T-helper 2 cell treated with Interferon-gamma antibody and Interleukin-4, amounts not matched to agents 5 μg/mL and 100 μg/mL, for 36 hours (primary cell): Measurements from ENCODE around the gene UGT1A5.

Experiments
- DNase-seq: peaks from one replicate; pipeline ENCODE4 v3.0.0; 2021; ENCODE audit warnings: low spot score
- H3K27ac Mint-ChIP-seq: one replicate; pipeline ENCODE4 v1.8.0; 2021; ENCODE audit warnings: mild to moderate bottlenecking, mixed read lengths
- H3K27me3 Mint-ChIP-seq: one replicate; pipeline ENCODE4 v1.8.0; 2021; ENCODE audit warnings: low read depth, mixed read lengths
- H3K36me3 Mint-ChIP-seq: one replicate; pipeline ENCODE4 v1.8.0; 2021; ENCODE audit warnings: low read depth, mixed read lengths
- H3K4me1 Mint-ChIP-seq: one replicate; pipeline ENCODE4 v1.8.0; 2021; ENCODE audit warnings: low read depth, mixed read lengths
- H3K4me3 Mint-ChIP-seq: one replicate; pipeline ENCODE4 v1.8.0; 2022; ENCODE audit warnings: mild to moderate bottlenecking, moderate library complexity, mixed read lengths
- H3K9me3 Mint-ChIP-seq: one replicate; pipeline ENCODE4 v1.8.0; 2021; ENCODE audit warnings: mixed read lengths

The UGT1A5 gene

GRCh38 chr2:233712611-233713261 lies at the start of gene UGT1A5:
Gene UGT1A5, plus strand, starts transcription at chr2:233712907. Its CDS starts 85 bp downstream, at chr2:233712992.
- DNase-seq: no peak
- Mint-ChIP-seq H3K27me3 (peaks cover 21% of the 10 kb centered on the region), H3K4me1 (peaks cover 10% of the 10 kb centered on the region), H3K9me3 (no peaks in the 10 kb centered on the region), H3K4me3 (no peak within 1 kb of the TSS), H3K27ac (no peak within 1 kb of the TSS), H3K36me3 (no peaks in the 10 kb centered on the region)

- DNase-seq: no peak
- H3K4me3 Mint-ChIP-seq: no peak overlapping the region
- no peaks in the 10 kb centered on the region for H3K4me1 Mint-ChIP-seq
- no peaks in the 10 kb centered on the region for H3K36me3 Mint-ChIP-seq
- H3K27me3 Mint-ChIP-seq: peaks cover 24% of the 10 kb centered on the region
- no peaks in the 10 kb centered on the region for H3K9me3 Mint-ChIP-seq
- H3K27ac Mint-ChIP-seq: no peak overlapping the region
Observed at GRCh38 chr2:233663911-233664310, 48.8 kb upstream of the UGT1A5 start.

- DNase-seq: no peak
- Mint-ChIP-seq H3K9me3 (no peaks in the 10 kb centered on the region), H3K4me3 (no peak overlapping the region), H3K36me3 (no peaks in the 10 kb centered on the region), H3K4me1 (no peaks in the 10 kb centered on the region), H3K27ac (no peak overlapping the region), H3K27me3 (peaks cover 6% of the 10 kb centered on the region)
Observed at GRCh38 chr2:233668605-233669260, 44.0 kb upstream of the UGT1A5 start.

- H3K27me3 Mint-ChIP-seq: peaks cover 2% of the 10 kb centered on the region
- no peak within 1 kb of the TSS for H3K4me3 Mint-ChIP-seq
- no peaks in the 10 kb centered on the region for H3K36me3 Mint-ChIP-seq
- DNase-seq: no peak
- no peaks in the 10 kb centered on the region for H3K9me3 Mint-ChIP-seq
- H3K27ac Mint-ChIP-seq: no peak within 1 kb of the TSS
- no peaks in the 10 kb centered on the region for H3K4me1 Mint-ChIP-seq
Observed at GRCh38 chr2:233671290-233672161, 41.2 kb upstream of the UGT1A5 start, which contains the start of gene UGT1A9. Gene UGT1A9, plus strand, starts transcription at chr2:233671898. Its CDS starts 37 bp downstream, at chr2:233671935.

- no peak overlapping the region for H3K4me3 Mint-ChIP-seq
- no peak overlapping the region for H3K27ac Mint-ChIP-seq
- no peak for DNase-seq
- H3K4me1 Mint-ChIP-seq: no peaks in the 10 kb centered on the region
- no peaks in the 10 kb centered on the region for H3K36me3 Mint-ChIP-seq
- no peaks in the 10 kb centered on the region for H3K9me3 Mint-ChIP-seq
- peaks cover 4% of the 10 kb centered on the region for H3K27me3 Mint-ChIP-seq
Observed at GRCh38 chr2:233672886-233673285, 39.8 kb upstream of the UGT1A5 start.

- no peak for DNase-seq
- Mint-ChIP-seq H3K27me3 (peaks cover 5% of the 10 kb centered on the region), H3K36me3 (no peaks in the 10 kb centered on the region), H3K4me1 (no peaks in the 10 kb centered on the region), H3K27ac (no peak overlapping the region), H3K9me3 (no peaks in the 10 kb centered on the region), H3K4me3 (no peak overlapping the region)
Observed at GRCh38 chr2:233673896-233674295, 38.8 kb upstream of the UGT1A5 start.

GRCh38 chr2:233674314-233674713 lies 38.4 kb upstream of the UGT1A5 start:
- DNase-seq: no peak
- Mint-ChIP-seq H3K36me3 (no peaks in the 10 kb centered on the region), H3K9me3 (no peaks in the 10 kb centered on the region), H3K27ac (no peak overlapping the region), H3K27me3 (peaks cover 5% of the 10 kb centered on the region), H3K4me3 (no peak overlapping the region), H3K4me1 (no peaks in the 10 kb centered on the region)

GRCh38 chr2:233674995-233675394 lies 37.7 kb upstream of the UGT1A5 start:
- H3K4me3 Mint-ChIP-seq: no peak overlapping the region
- no peaks in the 10 kb centered on the region for H3K4me1 Mint-ChIP-seq
- H3K27ac Mint-ChIP-seq: no peak overlapping the region
- no peaks in the 10 kb centered on the region for H3K36me3 Mint-ChIP-seq
- no peaks in the 10 kb centered on the region for H3K9me3 Mint-ChIP-seq
- DNase-seq: no peak
- peaks cover 9% of the 10 kb centered on the region for H3K27me3 Mint-ChIP-seq

GRCh38 chr2:233676046-233676445 lies 36.7 kb upstream of the UGT1A5 start:
- peaks cover 9% of the 10 kb centered on the region for H3K27me3 Mint-ChIP-seq
- no peaks in the 10 kb centered on the region for H3K9me3 Mint-ChIP-seq
- no peaks in the 10 kb centered on the region for H3K36me3 Mint-ChIP-seq
- no peak overlapping the region for H3K27ac Mint-ChIP-seq
- DNase-seq: no peak
- H3K4me3 Mint-ChIP-seq: no peak overlapping the region
- H3K4me1 Mint-ChIP-seq: no peaks in the 10 kb centered on the region

GRCh38 chr2:233679196-233679595 lies 33.5 kb upstream of the UGT1A5 start:
- H3K9me3 Mint-ChIP-seq: no peaks in the 10 kb centered on the region
- DNase-seq: no peak
- no peaks in the 10 kb centered on the region for H3K4me1 Mint-ChIP-seq
- peaks cover 9% of the 10 kb centered on the region for H3K27me3 Mint-ChIP-seq
- H3K4me3 Mint-ChIP-seq: no peak overlapping the region
- no peak overlapping the region for H3K27ac Mint-ChIP-seq
- H3K36me3 Mint-ChIP-seq: no peaks in the 10 kb centered on the region

- no peaks in the 10 kb centered on the region for H3K9me3 Mint-ChIP-seq
- H3K4me1 Mint-ChIP-seq: no peaks in the 10 kb centered on the region
- H3K4me3 Mint-ChIP-seq: no peak overlapping the region
- H3K36me3 Mint-ChIP-seq: no peaks in the 10 kb centered on the region
- no peak overlapping the region for H3K27ac Mint-ChIP-seq
- H3K27me3 Mint-ChIP-seq: peaks cover 9% of the 10 kb centered on the region
- DNase-seq: no peak
Observed at GRCh38 chr2:233680361-233681045, 32.2 kb upstream of the UGT1A5 start.

- no peak for DNase-seq
- H3K27ac Mint-ChIP-seq: no peak within 1 kb of the TSS
- H3K9me3 Mint-ChIP-seq: no peaks in the 10 kb centered on the region
- H3K27me3 Mint-ChIP-seq: peaks cover 13% of the 10 kb centered on the region
- H3K36me3 Mint-ChIP-seq: no peaks in the 10 kb centered on the region
- H3K4me1 Mint-ChIP-seq: no peaks in the 10 kb centered on the region
- no peak within 1 kb of the TSS for H3K4me3 Mint-ChIP-seq
Observed at GRCh38 chr2:233681521-233682099, 31.1 kb upstream of the UGT1A5 start, which contains the start of gene UGT1A7. Gene UGT1A7, plus strand, starts transcription at chr2:233681901. Its CDS starts 37 bp downstream, at chr2:233681938.

GRCh38 chr2:233684640-233685039 lies 28.1 kb upstream of the UGT1A5 start:
- no peak overlapping the region for H3K4me3 Mint-ChIP-seq
- H3K36me3 Mint-ChIP-seq: no peaks in the 10 kb centered on the region
- H3K27me3 Mint-ChIP-seq: peaks cover 20% of the 10 kb centered on the region

More at GRCh38 chr2:233684640-233685039, 28.1 kb upstream of the UGT1A5 start:
- DNase-seq: no peak
- Mint-ChIP-seq H3K27ac (no peak overlapping the region), H3K9me3 (no peaks in the 10 kb centered on the region), H3K4me1 (no peaks in the 10 kb centered on the region)
